Adipose tissue (tissue), 3 donors: Measurements from ENCODE around the gene GPR21. TPM values are rescaled to one million over a fixed set of nuclear protein-coding genes. Genes with fewer than 3 reads are reported as not detected.

Experiments
- polyA plus RNA-seq, 3 donors: library from polyadenylated mRNA; stranded (reverse); fragments of 200-250 nt; gene quantifications; one replicate each; pipeline ENCODE4 v1.2.3, GENCODE V29; 2013
- donor health status: healthy with polysubstance abuse.
- donor health status: Bipolar disorder and iron deficiency.
- donor health status: healthy.

Gene GPR21
- polyA plus RNA-seq, 3 donors, result 0.07 to 0.37 TPM; not detected in 1

Other genes with a start within 250 kb of the GPR21 start
- under 1 TPM in 1 of 3 donors, not detected in 2; 0.34 TPM for gene OR5C1, start 244.7 kb upstream of the GPR21 start, polyA plus RNA-seq
- gene OR1K1, start 233.5 kb upstream of the GPR21 start, polyA plus RNA-seq, result not detected
- gene PDCL, start 205.1 kb upstream of the GPR21 start, polyA plus RNA-seq, result 10 to 100 TPM in 1 of 3 donors, 1 to 10 TPM in 2; 4.3 to 12.1 (median 7.1) TPM
- 10 to 100 TPM in 1 of 3 donors, 1 to 10 TPM in 2; 4.7 to 11.7 (median 9.8) TPM for gene RC3H2, start 128.3 kb upstream of the GPR21 start, polyA plus RNA-seq
- 1 to 10 TPM; 1.9 to 3.3 (median 2.3) TPM for gene ZBTB6, start 120.3 kb upstream of the GPR21 start, polyA plus RNA-seq
- gene ZBTB26, start 102.2 kb upstream of the GPR21 start, polyA plus RNA-seq, result 1 to 10 TPM; 2.0 to 2.2 (median 2.1) TPM
- gene RABGAP1, start 92.6 kb upstream of the GPR21 start, polyA plus RNA-seq, result 10 to 100 TPM in 2 of 3 donors, 1 to 10 TPM in 1; 7.9 to 16.5 (median 16.1) TPM
- gene STRBP, start 234.9 kb downstream of the GPR21 start, polyA plus RNA-seq, result 1 to 10 TPM; 2.5 to 9.0 (median 4.0) TPM